Activated CD4-positive, alpha-beta memory T cell treated with anti-CD3 and anti-CD28 coated beads for 36 hours (primary cell): Measurements from ENCODE around the gene TNS3. TPM values are rescaled to one million over a fixed set of nuclear protein-coding genes. Genes with fewer than 3 reads are reported as not detected.

Experiments used
- CTCF ChIA-PET: fragments of 350-600 bp; sonication (Branson Sonifier 250); formaldehyde crosslinking; loops from one replicate; lab custom pipeline; 2021; ENCODE audit warnings: antibody characterized with exemption, inconsistent platforms; lab: Charles Lee
- POLR2A ChIA-PET: fragments of 350-600 bp; sonication (Branson Sonifier 250); formaldehyde crosslinking; loops from one replicate; lab custom pipeline; 2021; ENCODE audit warnings: antibody characterized with exemption; lab: Charles Lee
- DNase-seq: peaks from one replicate; pipeline ENCODE4 v3.0.0-alpha.2; 2020
- H3K27ac Mint-ChIP-seq: one replicate; pipeline ENCODE4 v1.8.0; 2021; ENCODE audit warnings: mixed read lengths
- H3K27me3 Mint-ChIP-seq: one replicate; pipeline ENCODE4 v1.8.0; 2021; ENCODE audit warnings: mixed read lengths
- H3K36me3 Mint-ChIP-seq: one replicate; pipeline ENCODE4 v1.8.0; 2021; ENCODE audit warnings: mixed read lengths
- H3K4me1 Mint-ChIP-seq: one replicate; pipeline ENCODE4 v1.8.0; 2021; ENCODE audit warnings: low read depth, mixed read lengths
- H3K4me3 Mint-ChIP-seq: one replicate; pipeline ENCODE4 v1.8.0; 2021; ENCODE audit warnings: mild to moderate bottlenecking, mixed read lengths
- H3K9me3 Mint-ChIP-seq: one replicate; pipeline ENCODE4 v1.8.0; 2021; ENCODE audit warnings: mixed read lengths
- intact Hi-C: fragments of 100-400 bp; cut with micrococcal nuclease; formaldehyde crosslinking; loops from one replicate; pipeline ENCODE4 v1.15.1; 2023
- total RNA-seq, 2 experiments: library from RNA; stranded (reverse); gene quantifications; one replicate each; pipeline ENCODE4 v1.2.3, GENCODE V29; 2021

Gene TNS3
- total RNA-seq, 2 experiments from 2014 or later, result 0.15 to 0.31 TPM

- POLR2A ChIA-PET, result no interaction called here
- intact Hi-C loops, result no loop called here
- no peaks in the 10 kb centered on the region for H3K27me3 Mint-ChIP-seq
- H3K4me1 Mint-ChIP-seq, result no peaks in the 10 kb centered on the region
- CTCF ChIA-PET, result no interaction called here
- no peak overlapping the region for H3K27ac Mint-ChIP-seq
- H3K36me3 Mint-ChIP-seq, result no peaks in the 10 kb centered on the region
- no peak overlapping the region for H3K4me3 Mint-ChIP-seq
- H3K9me3 Mint-ChIP-seq, result no peaks in the 10 kb centered on the region
- no peak for DNase-seq
Measured at GRCh38 chr7:47347346-47347745, 234.6 kb downstream of the TNS3 start.

DNA sequence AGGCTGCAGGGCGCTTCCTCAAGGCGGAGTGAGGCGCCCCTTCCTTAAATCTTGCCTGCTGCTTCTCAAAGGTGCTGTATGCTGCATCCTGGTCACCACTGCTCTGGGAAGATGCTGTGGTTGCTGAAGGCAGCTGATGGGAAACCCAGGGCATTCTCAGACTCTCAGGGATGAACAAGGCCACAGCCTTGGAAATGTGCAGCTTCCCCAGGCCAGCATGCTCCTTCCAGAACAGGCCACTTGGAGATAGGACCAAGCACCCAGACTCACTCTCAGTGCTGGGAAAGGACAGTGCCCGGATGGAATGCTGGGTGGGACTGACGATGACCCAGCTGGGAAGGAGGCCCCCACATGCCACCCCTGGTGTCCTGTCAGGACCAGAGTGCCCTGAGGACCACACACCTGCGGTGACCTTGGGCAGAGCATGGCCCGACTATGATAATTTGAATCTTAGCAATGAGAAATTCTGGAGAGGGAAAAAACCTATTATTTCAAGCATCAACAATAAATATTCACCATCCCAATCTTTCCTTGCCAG is 235.5 kb downstream of the TNS3 start:
- no peaks in the 10 kb centered on the region for H3K36me3 Mint-ChIP-seq
- no peaks in the 10 kb centered on the region for H3K27me3 Mint-ChIP-seq
- CTCF ChIA-PET, result no interaction called here
- POLR2A ChIA-PET, result no interaction called here
- DNase-seq, result no peak
- H3K9me3 Mint-ChIP-seq, result no peaks in the 10 kb centered on the region
- no peak overlapping the region for H3K27ac Mint-ChIP-seq
- intact Hi-C loops, result no loop called here
- H3K4me1 Mint-ChIP-seq, result no peaks in the 10 kb centered on the region
- no peak overlapping the region for H3K4me3 Mint-ChIP-seq

GRCh38 chr7:47345857-47346298 is 236.0 kb downstream of the TNS3 start:
- CTCF ChIA-PET, result interaction anchor here (0.7 kb wide), 1 partner anchor 480 kb away, joined by 3 read pairs; no protein-coding TSS in a partner anchor
- DNase-seq, result no peak

DNA sequence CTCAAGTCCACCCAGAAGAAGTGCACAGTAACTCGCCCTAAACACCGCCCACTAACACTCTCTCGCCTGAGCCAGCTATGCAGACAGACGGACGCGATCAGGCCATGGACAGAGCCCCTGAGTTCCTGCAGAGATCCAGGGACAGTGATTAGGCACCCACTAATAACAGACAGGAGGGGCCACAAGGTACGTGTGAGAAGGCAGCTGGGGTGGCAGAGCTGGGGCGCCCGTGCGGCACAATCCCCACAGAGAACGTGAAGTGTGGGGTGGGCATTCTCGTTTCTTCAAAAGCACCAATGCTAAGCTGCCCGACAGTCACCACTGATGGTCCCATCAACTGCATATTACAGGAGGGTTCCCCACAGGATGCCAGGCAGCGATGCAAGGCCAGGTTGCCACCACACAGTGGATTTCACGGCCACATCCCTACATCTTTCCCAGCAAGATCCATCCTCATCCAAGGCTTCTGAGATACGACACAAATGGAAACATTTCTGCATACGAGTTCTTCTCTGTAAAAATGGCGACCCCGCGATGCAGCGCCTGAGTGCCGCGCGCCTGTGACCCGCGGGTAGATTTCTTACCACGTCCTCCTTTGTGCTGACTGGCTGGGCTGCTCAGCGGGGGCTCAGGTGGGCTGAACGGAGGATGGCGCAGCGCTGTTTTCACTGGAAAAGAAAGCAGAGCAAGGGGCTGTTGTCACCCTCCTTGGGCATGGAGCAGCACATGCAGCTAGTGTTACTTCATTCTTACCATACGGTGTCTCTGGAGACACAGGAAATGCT is 237.5 kb downstream of the TNS3 start:
- ChIA-PET POLR2A (no interaction called here), CTCF (no interaction called here)
- no peak overlapping the region for H3K27ac Mint-ChIP-seq
- H3K4me1 Mint-ChIP-seq, result no peaks in the 10 kb centered on the region
- no peaks in the 10 kb centered on the region for H3K27me3 Mint-ChIP-seq
- intact Hi-C loops, result no loop called here
- DNase-seq, result no peak
- H3K36me3 Mint-ChIP-seq, result no peaks in the 10 kb centered on the region
- H3K4me3 Mint-ChIP-seq, result no peak overlapping the region
- H3K9me3 Mint-ChIP-seq, result no peaks in the 10 kb centered on the region

More at GRCh38 chr7:47345857-47346298, 236.0 kb downstream of the TNS3 start:
- Mint-ChIP-seq H3K27ac (no peak overlapping the region), H3K4me3 (no peak overlapping the region), H3K4me1 (no peaks in the 10 kb centered on the region), H3K36me3 (no peaks in the 10 kb centered on the region), H3K9me3 (no peaks in the 10 kb centered on the region), H3K27me3 (no peaks in the 10 kb centered on the region)
- POLR2A ChIA-PET, result no interaction called here
- intact Hi-C loops, result no loop called here

GRCh38 chr7:47343061-47343455 is 238.9 kb downstream of the TNS3 start:
- CTCF ChIA-PET, result no interaction called here
- Mint-ChIP-seq H3K9me3 (no peaks in the 10 kb centered on the region), H3K4me3 (no peak overlapping the region), H3K4me1 (no peaks in the 10 kb centered on the region), H3K36me3 (no peaks in the 10 kb centered on the region), H3K27me3 (no peaks in the 10 kb centered on the region), H3K27ac (no peak overlapping the region)
- POLR2A ChIA-PET, result no interaction called here
- no peak for DNase-seq
- intact Hi-C loops, result no loop called here

GRCh38 chr7:47342296-47343060 is 239.4 kb downstream of the TNS3 start:
- H3K27ac Mint-ChIP-seq, result no peak overlapping the region
- H3K9me3 Mint-ChIP-seq, result no peaks in the 10 kb centered on the region

DNA sequence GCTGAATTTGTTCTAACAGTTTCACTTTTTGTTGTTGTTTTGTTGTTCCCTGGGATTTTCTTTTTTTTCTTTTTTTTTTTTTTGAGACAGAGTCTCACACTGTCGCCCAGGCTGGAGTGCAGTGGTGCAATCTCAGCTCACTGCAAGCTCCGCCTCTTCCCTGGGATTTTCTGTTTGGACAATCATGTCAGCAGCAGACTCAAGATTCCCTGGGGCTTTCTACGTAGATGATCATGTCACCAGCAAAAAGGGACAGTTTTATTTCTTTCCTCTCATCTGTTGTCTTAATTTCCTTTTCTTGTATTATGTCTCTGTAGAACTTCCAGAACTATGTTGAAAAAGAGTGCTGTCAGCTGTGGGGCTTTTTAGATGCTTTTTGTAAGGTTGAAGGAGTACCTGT is 241.4 kb downstream of the TNS3 start:
- ChIA-PET CTCF (no interaction called here), POLR2A (no interaction called here)
- no peaks in the 10 kb centered on the region for H3K36me3 Mint-ChIP-seq
- no peak for DNase-seq
- intact Hi-C loops, result no loop called here
- H3K4me1 Mint-ChIP-seq, result no peaks in the 10 kb centered on the region
- H3K27ac Mint-ChIP-seq, result no peak overlapping the region
- no peaks in the 10 kb centered on the region for H3K27me3 Mint-ChIP-seq
- H3K4me3 Mint-ChIP-seq, result no peak overlapping the region
- H3K9me3 Mint-ChIP-seq, result no peaks in the 10 kb centered on the region

More at GRCh38 chr7:47342296-47343060, 239.4 kb downstream of the TNS3 start:
- POLR2A ChIA-PET, result no interaction called here
- no peak for DNase-seq
- Mint-ChIP-seq H3K4me3 (no peak overlapping the region), H3K4me1 (no peaks in the 10 kb centered on the region), H3K27me3 (no peaks in the 10 kb centered on the region), H3K36me3 (no peaks in the 10 kb centered on the region)
- intact Hi-C loops, result no loop called here
- CTCF ChIA-PET, result no interaction called here

DNA sequence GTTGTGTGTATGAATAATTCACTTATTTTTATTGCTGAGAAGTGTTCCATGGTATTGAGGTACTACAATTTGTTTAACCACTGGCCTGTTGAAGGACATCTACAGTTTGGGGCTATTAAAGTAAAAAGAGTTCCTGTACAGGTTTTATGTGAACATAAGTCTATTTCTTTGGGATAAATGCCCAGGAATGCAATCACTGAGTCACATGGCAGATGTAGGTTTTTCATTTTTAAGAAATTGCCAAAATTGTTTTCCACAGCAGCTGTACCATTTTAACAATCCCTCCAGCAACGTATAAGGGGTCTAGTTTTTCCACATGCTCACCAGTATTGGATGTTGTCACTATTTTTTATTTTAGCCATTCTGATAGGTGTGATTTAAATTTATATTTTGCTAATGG is 243.9 kb downstream of the TNS3 start:
- H3K9me3 Mint-ChIP-seq, result no peaks in the 10 kb centered on the region
- intact Hi-C loops, result no loop called here
- no peaks in the 10 kb centered on the region for H3K36me3 Mint-ChIP-seq
- H3K27me3 Mint-ChIP-seq, result no peaks in the 10 kb centered on the region
- CTCF ChIA-PET, result no interaction called here
- no peaks in the 10 kb centered on the region for H3K4me1 Mint-ChIP-seq
- H3K27ac Mint-ChIP-seq, result no peak overlapping the region
- POLR2A ChIA-PET, result no interaction called here
- no peak overlapping the region for H3K4me3 Mint-ChIP-seq
- no peak for DNase-seq

DNA sequence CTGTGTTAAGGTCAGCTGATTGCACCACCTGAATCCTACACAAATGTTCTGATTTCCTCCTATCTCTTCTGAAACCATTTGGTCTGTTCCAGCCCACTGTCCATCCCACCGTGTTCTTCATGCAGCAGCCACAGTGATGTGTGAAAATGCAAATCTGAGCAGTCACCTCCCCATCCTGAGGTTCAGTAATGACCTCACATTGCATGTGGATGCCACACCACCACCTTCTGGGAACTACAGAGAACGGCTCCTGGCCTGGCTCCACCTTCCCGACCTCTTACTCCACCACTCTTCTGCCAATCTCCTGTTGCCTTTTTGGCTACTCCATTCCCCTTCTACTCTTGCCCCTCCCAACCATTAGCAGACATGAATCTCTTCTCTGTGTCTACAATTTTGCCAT is 244.4 kb downstream of the TNS3 start:
- intact Hi-C loops, result no loop called here
- DNase-seq, result no peak
- H3K9me3 Mint-ChIP-seq, result no peaks in the 10 kb centered on the region
- H3K36me3 Mint-ChIP-seq, result no peaks in the 10 kb centered on the region
- H3K27ac Mint-ChIP-seq, result no peak overlapping the region
- POLR2A ChIA-PET, result no interaction called here
- CTCF ChIA-PET, result no interaction called here
- no peaks in the 10 kb centered on the region for H3K4me1 Mint-ChIP-seq
- no peak overlapping the region for H3K4me3 Mint-ChIP-seq
- no peaks in the 10 kb centered on the region for H3K27me3 Mint-ChIP-seq

- ChIA-PET POLR2A (no interaction called here), CTCF (interaction anchor here (0.6 kb wide), 1 partner anchor 141 kb away, joined by 3 read pairs; no protein-coding TSS in a partner anchor)
- Mint-ChIP-seq H3K4me3 (no peak overlapping the region), H3K9me3 (no peaks in the 10 kb centered on the region), H3K4me1 (no peaks in the 10 kb centered on the region), H3K27ac (no peak overlapping the region), H3K36me3 (no peaks in the 10 kb centered on the region), H3K27me3 (no peaks in the 10 kb centered on the region)
- DNase-seq, result no peak
- intact Hi-C loops, result no loop called here
Measured at GRCh38 chr7:47336472-47337425, 245.2 kb downstream of the TNS3 start.

DNA sequence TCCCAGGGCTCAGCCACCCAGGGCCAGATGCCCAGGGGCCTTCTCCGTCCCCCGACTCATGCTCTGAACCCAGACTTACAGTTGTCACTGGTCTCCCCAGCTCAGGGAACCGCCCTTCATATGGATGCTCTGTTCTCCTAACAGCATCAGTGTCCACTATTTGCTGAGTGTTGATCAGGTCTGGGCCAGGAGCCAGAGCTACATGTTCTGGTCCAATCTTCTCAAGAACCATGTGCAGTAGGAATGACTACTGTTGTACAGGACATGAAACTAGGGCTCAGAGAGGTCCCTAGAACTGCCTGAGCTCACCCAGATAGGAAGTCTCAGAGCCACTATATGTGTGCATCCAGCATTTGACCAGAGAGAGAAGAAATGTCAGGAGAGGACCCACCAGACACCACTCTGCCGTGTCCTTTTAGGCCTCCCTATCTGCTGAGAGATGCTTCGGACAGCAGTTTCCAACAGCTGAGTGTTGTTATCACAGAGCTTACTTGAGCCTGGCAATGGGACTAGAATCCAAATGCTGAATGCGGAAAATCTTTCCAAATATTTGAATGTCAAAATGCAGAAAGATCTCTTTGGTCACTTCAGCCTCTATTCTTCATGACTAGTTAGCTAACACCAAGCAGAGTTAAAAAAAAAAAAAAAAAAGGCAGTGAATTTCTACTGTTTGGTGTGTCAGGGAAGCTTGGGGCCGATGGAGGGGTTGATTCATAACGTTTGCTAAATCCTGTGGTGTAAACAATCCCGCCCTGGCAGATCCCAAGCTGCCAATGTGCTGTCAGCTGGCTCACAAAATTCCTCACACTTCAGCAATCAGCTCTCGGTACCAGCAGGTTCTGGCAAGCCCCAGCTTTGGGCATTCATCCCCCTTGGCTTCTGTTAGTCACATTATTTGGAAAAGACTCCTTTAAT is 246.1 kb downstream of the TNS3 start:
- intact Hi-C loops, result no loop called here
- CTCF ChIA-PET, result interaction anchor here (0.6 kb wide), 1 partner anchor 141 kb away, joined by 3 read pairs; no protein-coding TSS in a partner anchor
- no peaks in the 10 kb centered on the region for H3K9me3 Mint-ChIP-seq
- no peak for DNase-seq
- no peak overlapping the region for H3K27ac Mint-ChIP-seq
- no peaks in the 10 kb centered on the region for H3K36me3 Mint-ChIP-seq
- H3K4me3 Mint-ChIP-seq, result no peak overlapping the region
- H3K27me3 Mint-ChIP-seq, result no peaks in the 10 kb centered on the region
- no peaks in the 10 kb centered on the region for H3K4me1 Mint-ChIP-seq
- POLR2A ChIA-PET, result interaction anchor here (0.7 kb wide), 1 partner anchor 249 kb away, joined by 3 read pairs; no protein-coding TSS in a partner anchor
